Activated T-helper 2 cell treated with anti-CD3 and anti-CD28 coated beads, Interferon-gamma antibody, Interleukin-2, Interleukin-4, amounts not matched to agents 10 μg/mL and 5 μg/mL and 100 μg/mL, durations not matched to agents 14 hours and 24 hours and 36 hours (primary cell): ENCODE measurements around the gene SNX3. TPM values are rescaled to one million over a fixed set of nuclear protein-coding genes. Genes with fewer than 3 reads are reported as not detected.

Experiments used
- DNase-seq: peaks from one replicate; pipeline ENCODE4 v3.0.0; 2021; ENCODE audit warnings: low spot score
- H3K27ac Mint-ChIP-seq: one replicate; pipeline ENCODE4 v1.8.0; 2021; ENCODE audit warnings: mixed read lengths
- H3K27me3 Mint-ChIP-seq: one replicate; pipeline ENCODE4 v1.8.0; 2021; ENCODE audit warnings: low read depth, mixed read lengths
- H3K36me3 Mint-ChIP-seq: one replicate; pipeline ENCODE4 v1.8.0; 2021; ENCODE audit warnings: low read depth, mixed read lengths
- H3K4me1 Mint-ChIP-seq: one replicate; pipeline ENCODE4 v1.8.0; 2021; ENCODE audit warnings: low read depth, mixed read lengths
- H3K4me3 Mint-ChIP-seq: one replicate; pipeline ENCODE4 v1.8.0; 2021; ENCODE audit warnings: low read depth, mild to moderate bottlenecking, moderate library complexity, mixed read lengths
- H3K9me3 Mint-ChIP-seq: one replicate; pipeline ENCODE4 v1.8.0; 2021; ENCODE audit warnings: mixed read lengths
- intact Hi-C: fragments of 100-400 bp; cut with micrococcal nuclease; formaldehyde crosslinking; loops from one replicate; pipeline ENCODE4 v1.15.1; 2023
- total RNA-seq: library from RNA; stranded (reverse); gene quantifications from 2 replicates; pipeline ENCODE4 v1.2.3, GENCODE V29; 2022

Gene SNX3
- total RNA-seq, 1 donor from 2014 or later = 73.9 TPM

GRCh38 chr6:108187519-108187918, 73.3 kb downstream of the SNX3 start:
- no peak overlapping the region for H3K4me3 Mint-ChIP-seq
- H3K4me1 Mint-ChIP-seq = no peaks in the 10 kb centered on the region
- H3K27ac Mint-ChIP-seq = no peak overlapping the region
- DNase-seq = no peak
- intact Hi-C loops = no loop called here
- H3K9me3 Mint-ChIP-seq = no peaks in the 10 kb centered on the region
- no peaks in the 10 kb centered on the region for H3K36me3 Mint-ChIP-seq
- H3K27me3 Mint-ChIP-seq = peaks cover 44% of the 10 kb centered on the region

- H3K36me3 Mint-ChIP-seq = no peaks in the 10 kb centered on the region
- peaks cover 45% of the 10 kb centered on the region for H3K27me3 Mint-ChIP-seq
- intact Hi-C loops = no loop called here
- no peaks in the 10 kb centered on the region for H3K4me1 Mint-ChIP-seq
- H3K9me3 Mint-ChIP-seq = no peaks in the 10 kb centered on the region
- H3K27ac Mint-ChIP-seq = no peak overlapping the region
- no peak overlapping the region for H3K4me3 Mint-ChIP-seq
- DNase-seq = no peak
Observed at GRCh38 chr6:108186226-108186625, 74.6 kb downstream of the SNX3 start.

GRCh38 chr6:108180776-108181175, 80.1 kb downstream of the SNX3 start:
- intact Hi-C loops = no loop called here
- no peaks in the 10 kb centered on the region for H3K36me3 Mint-ChIP-seq
- no peak overlapping the region for H3K27ac Mint-ChIP-seq
- no peak overlapping the region for H3K4me3 Mint-ChIP-seq
- peaks cover 58% of the 10 kb centered on the region for H3K27me3 Mint-ChIP-seq
- peaks cover 4% of the 10 kb centered on the region for H3K4me1 Mint-ChIP-seq
- H3K9me3 Mint-ChIP-seq = no peaks in the 10 kb centered on the region
- DNase-seq = no peak

GRCh38 chr6:108180266-108180665, 80.6 kb downstream of the SNX3 start:
- no peaks in the 10 kb centered on the region for H3K9me3 Mint-ChIP-seq
- no peak overlapping the region for H3K27ac Mint-ChIP-seq
- H3K27me3 Mint-ChIP-seq = peaks cover 57% of the 10 kb centered on the region
- no peak overlapping the region for H3K4me3 Mint-ChIP-seq
- intact Hi-C loops = no loop called here
- no peaks in the 10 kb centered on the region for H3K36me3 Mint-ChIP-seq
- peaks cover 4% of the 10 kb centered on the region for H3K4me1 Mint-ChIP-seq
- DNase-seq = no peak

- intact Hi-C loops = loop anchor here (5.0 kb wide), 2 partner anchors 313 to 348 kb away; no protein-coding TSS in a partner anchor
- H3K27ac Mint-ChIP-seq = no peak overlapping the region
- no peaks in the 10 kb centered on the region for H3K36me3 Mint-ChIP-seq
- no peak overlapping the region for H3K4me3 Mint-ChIP-seq
- no peak for DNase-seq
- H3K27me3 Mint-ChIP-seq = peaks cover 57% of the 10 kb centered on the region
- peaks cover 4% of the 10 kb centered on the region for H3K4me1 Mint-ChIP-seq
- no peaks in the 10 kb centered on the region for H3K9me3 Mint-ChIP-seq
Observed at GRCh38 chr6:108179741-108180140, 81.1 kb downstream of the SNX3 start.

GRCh38 chr6:108176281-108177089, 84.4 kb downstream of the SNX3 start:
- intact Hi-C loops = loop anchor here (5.0 kb wide), 2 partner anchors 316 to 351 kb away; no protein-coding TSS in a partner anchor
- no peak overlapping the region for H3K27ac Mint-ChIP-seq

GRCh38 chr6:108175592-108176279, 85.1 kb downstream of the SNX3 start:
- Mint-ChIP-seq H3K4me1 (peaks cover 7% of the 10 kb centered on the region), H3K4me3 (peak overlapping the region; percentile 21), H3K36me3 (no peaks in the 10 kb centered on the region), H3K9me3 (no peaks in the 10 kb centered on the region), H3K27ac (no peak overlapping the region), H3K27me3 (peaks cover 83% of the 10 kb centered on the region)
- intact Hi-C loops = loop anchor here (2.0 to 5.0 kb wide), 3 partner anchors 17 to 352 kb away; no protein-coding TSS in a partner anchor
- no peak for DNase-seq

More at GRCh38 chr6:108176281-108177089, 84.4 kb downstream of the SNX3 start:
- Mint-ChIP-seq H3K27me3 (peaks cover 78% of the 10 kb centered on the region), H3K4me1 (peaks cover 4% of the 10 kb centered on the region), H3K9me3 (no peaks in the 10 kb centered on the region), H3K4me3 (peak overlapping the region; percentile 42), H3K36me3 (no peaks in the 10 kb centered on the region)
- no peak for DNase-seq

GRCh38 chr6:108175176-108175591, 85.7 kb downstream of the SNX3 start:
- Mint-ChIP-seq H3K36me3 (no peaks in the 10 kb centered on the region), H3K27me3 (peaks cover 86% of the 10 kb centered on the region), H3K4me1 (peaks cover 7% of the 10 kb centered on the region), H3K9me3 (no peaks in the 10 kb centered on the region), H3K4me3 (peak overlapping the region; percentile 21), H3K27ac (no peak overlapping the region)
- intact Hi-C loops = loop anchor here (2.0 to 5.0 kb wide), 3 partner anchors 16 to 352 kb away; no protein-coding TSS in a partner anchor
- DNase-seq = no peak

GRCh38 chr6:108174371-108175175, 86.3 kb downstream of the SNX3 start:
- Mint-ChIP-seq H3K4me1 (peaks cover 7% of the 10 kb centered on the region), H3K27me3 (peaks cover 88% of the 10 kb centered on the region), H3K36me3 (no peaks in the 10 kb centered on the region), H3K9me3 (no peaks in the 10 kb centered on the region), H3K27ac (no peak overlapping the region), H3K4me3 (no peak overlapping the region)
- intact Hi-C loops = loop anchor here (2.0 to 5.0 kb wide), 3 partner anchors 16 to 353 kb away; no protein-coding TSS in a partner anchor
- DNase-seq = no peak

- DNase-seq = no peak
- intact Hi-C loops = no loop called here
- H3K4me1 Mint-ChIP-seq = peaks cover 7% of the 10 kb centered on the region
- no peaks in the 10 kb centered on the region for H3K36me3 Mint-ChIP-seq
- H3K4me3 Mint-ChIP-seq = no peak overlapping the region
- peaks cover 85% of the 10 kb centered on the region for H3K27me3 Mint-ChIP-seq
- H3K9me3 Mint-ChIP-seq = no peaks in the 10 kb centered on the region
- no peak overlapping the region for H3K27ac Mint-ChIP-seq
Observed at GRCh38 chr6:108171918-108172516, 88.8 kb downstream of the SNX3 start.

- Mint-ChIP-seq H3K9me3 (no peaks in the 10 kb centered on the region), H3K27ac (no peak overlapping the region), H3K4me1 (peaks cover 7% of the 10 kb centered on the region), H3K27me3 (peaks cover 82% of the 10 kb centered on the region), H3K4me3 (no peak overlapping the region), H3K36me3 (no peaks in the 10 kb centered on the region)
- no peak for DNase-seq
- intact Hi-C loops = no loop called here
Observed at GRCh38 chr6:108171291-108171917, 89.4 kb downstream of the SNX3 start.
